Stomach (tissue), 9 donors: ENCODE results near the gene FBXL7. TPM values are rescaled to one million over a fixed set of nuclear protein-coding genes. Genes with fewer than 3 reads are reported as not detected.

Source experiments
- DNase-seq, 2 donors: peaks; one replicate each; pipeline versions ENCODE4 v3.0.0 to v3.0.0-alpha.2; 2013 to 2019
- H3K27ac ChIP-seq, 5 donors: fragments of 200-600 bp in 4 of 5; sonication (generic) in 4 of 5; one replicate each; pipeline ENCODE4 v1.5.1; 2013 to 2019; ENCODE audit warnings: mild to moderate bottlenecking in 1 of 5, moderate library complexity in 1 of 5
- H3K27me3 ChIP-seq, 3 donors: fragments of 200-600 bp; sonication (generic); one replicate each; pipeline ENCODE4 v1.5.1; 2017 to 2019; ENCODE audit warnings: mixed run types in 1 of 3
- H3K36me3 ChIP-seq, 4 donors: fragments of 200-600 bp; sonication (generic); 1 replicate in 3 of 4; 2 replicates in 1 of 4; pipeline ENCODE4 v1.5.1; 2016 to 2019
- H3K4me1 ChIP-seq, 4 donors: fragments of 200-600 bp; sonication (generic); one replicate each; pipeline ENCODE4 v1.5.1; 2016 to 2019
- H3K4me3 ChIP-seq, 4 donors: fragments of 200-600 bp; sonication (generic) in 3 of 4; one replicate each; pipeline ENCODE4 v1.5.1; 2016 to 2019; ENCODE audit warnings: mild to moderate bottlenecking in 1 of 4
- H3K9me3 ChIP-seq, 4 donors: fragments of 200-600 bp; sonication (generic); one replicate each; pipeline ENCODE4 v1.5.1; 2016 to 2019
- EP300 ChIP-seq: sonication (generic); formaldehyde crosslinking; IDR thresholded peaks from one replicate; pipeline ENCODE4 v1.6.1; 2017; ENCODE audit warnings: antibody characterized with exemption
- POLR2A ChIP-seq, 4 donors: fragments of 450-650 bp; IDR thresholded peaks; one replicate each; pipeline ENCODE4 v1.6.1; 2016; ENCODE audit warnings: antibody characterized with exemption in 4 of 4, control low read depth in 2 of 4, mild to moderate bottlenecking in 1 of 4, moderate library complexity in 1 of 4
- POLR2AphosphoS5 ChIP-seq, 3 donors: sonication (generic); formaldehyde crosslinking; IDR thresholded peaks; one replicate each; pipeline ENCODE4 v1.6.1; 2016; ENCODE audit warnings: antibody characterized with exemption in 3 of 3
- WGBS, 5 donors: extraction: QIAGEN DNeasy Blood & Tissue Kit in 3 of 5; methylation state at CpG; one replicate each; pipeline versions ENCODE4 v1.1.5 to v1.1.7; 2013 to 2018; 5-methylcytosine and 5-hydroxymethylcytosine counted together
- intact Hi-C: fragments of 100-400 bp; cut with DNase I; formaldehyde crosslinking; loops from one replicate; pipeline ENCODE4 v1.15.1; 2023; ENCODE audit warnings: low total_unique reads
- polyA plus RNA-seq, 3 donors: library from polyadenylated mRNA; stranded (reverse); fragments of 200-250 nt; gene quantifications; one replicate each; pipeline ENCODE4 v1.2.3, GENCODE V29; 2013
- total RNA-seq, 5 donors: library from RNA; depleted of rRNA; stranded (reverse); fragments of >200 nt; gene quantifications; one replicate each; pipeline versions ENCODE4 v1.1.0 to v1.2.3, GENCODE V29; 2014 to 2016
- TF ChIP-seq, protein P1 (sequence below), 7 experiments: fragments of 450-650 bp in 4 of 7; fragments of 200-600 bp in 3 of 7; sonication (generic) in 3 of 7; IDR thresholded peaks; one replicate each; pipeline ENCODE4 v1.5.1; 2016 to 2019; ENCODE audit warnings: antibody characterized with exemption in 7 of 7, control low read depth in 2 of 7, mild to moderate bottlenecking in 1 of 7
- donor health status: healthy with polysubstance abuse.
- donor health status: Bipolar disorder and iron deficiency.
- donor health status: healthy.

FBXL7 gene
- total and polyA plus RNA-seq, 8 donors = 3.6 to 17.1 (median 6.8) TPM

- peak overlapping the region in 2 of 5 donors; percentile 7 to 40 for H3K27ac ChIP-seq
- no peak for TF ChIP-seq POLR2A (IDR thresholded peaks at IDR 0.05)
- no peak for TF ChIP-seq POLR2AphosphoS5 (IDR thresholded peaks at IDR 0.05)
- TF ChIP-seq EP300 = no peak
- TF ChIP-seq, protein P1, sequence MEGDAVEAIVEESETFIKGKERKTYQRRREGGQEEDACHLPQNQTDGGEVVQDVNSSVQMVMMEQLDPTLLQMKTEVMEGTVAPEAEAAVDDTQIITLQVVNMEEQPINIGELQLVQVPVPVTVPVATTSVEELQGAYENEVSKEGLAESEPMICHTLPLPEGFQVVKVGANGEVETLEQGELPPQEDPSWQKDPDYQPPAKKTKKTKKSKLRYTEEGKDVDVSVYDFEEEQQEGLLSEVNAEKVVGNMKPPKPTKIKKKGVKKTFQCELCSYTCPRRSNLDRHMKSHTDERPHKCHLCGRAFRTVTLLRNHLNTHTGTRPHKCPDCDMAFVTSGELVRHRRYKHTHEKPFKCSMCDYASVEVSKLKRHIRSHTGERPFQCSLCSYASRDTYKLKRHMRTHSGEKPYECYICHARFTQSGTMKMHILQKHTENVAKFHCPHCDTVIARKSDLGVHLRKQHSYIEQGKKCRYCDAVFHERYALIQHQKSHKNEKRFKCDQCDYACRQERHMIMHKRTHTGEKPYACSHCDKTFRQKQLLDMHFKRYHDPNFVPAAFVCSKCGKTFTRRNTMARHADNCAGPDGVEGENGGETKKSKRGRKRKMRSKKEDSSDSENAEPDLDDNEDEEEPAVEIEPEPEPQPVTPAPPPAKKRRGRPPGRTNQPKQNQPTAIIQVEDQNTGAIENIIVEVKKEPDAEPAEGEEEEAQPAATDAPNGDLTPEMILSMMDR (IDR thresholded peaks at IDR 0.05) = no peak
- no peaks in the 10 kb centered on the region for H3K36me3 ChIP-seq
- no peak overlapping the region for H3K4me3 ChIP-seq
- DNase-seq = peak in 1 of 2 donors; percentile 23
- 46 to 62% (median 54%) methylated on average over 2 of the region's 2 CpGs for WGBS, 5 donors
- H3K9me3 ChIP-seq = no peaks in the 10 kb centered on the region
- H3K4me1 ChIP-seq = peaks cover 0 to 16% (median 7%) of the 10 kb centered on the region in 4 donors
- intact Hi-C loops = no loop called here
- no peaks in the 10 kb centered on the region for H3K27me3 ChIP-seq
Measured at GRCh38 chr5:15694696-15695214, 194.8 kb downstream of the FBXL7 start.

- peak overlapping the region in 3 of 5 donors; percentile 7 to 40 (median 21) for H3K27ac ChIP-seq
- DNase-seq = peak in 1 of 2 donors; percentile 36
- peaks cover 0 to 16% (median 7%) of the 10 kb centered on the region in 4 donors for H3K4me1 ChIP-seq
- 25 to 49% (median 39%) methylated on average over 4 of the region's 4 CpGs for WGBS, 5 donors
- no peaks in the 10 kb centered on the region for H3K36me3 ChIP-seq
- H3K9me3 ChIP-seq = no peaks in the 10 kb centered on the region
- TF ChIP-seq POLR2AphosphoS5 (IDR thresholded peaks at IDR 0.05) (no peak), EP300 (no peak), POLR2A (IDR thresholded peaks at IDR 0.05) (no peak)
- TF ChIP-seq, protein P1 (IDR thresholded peaks at IDR 0.05) = no peak
- H3K27me3 ChIP-seq = no peaks in the 10 kb centered on the region
- intact Hi-C loops = no loop called here
- no peak overlapping the region for H3K4me3 ChIP-seq
Measured at GRCh38 chr5:15695215-15695731, 195.3 kb downstream of the FBXL7 start.

GRCh38 chr5:15700373-15700772 is 200.4 kb downstream of the FBXL7 start:
- H3K27ac ChIP-seq = no peak overlapping the region
- no peaks in the 10 kb centered on the region for H3K9me3 ChIP-seq
- H3K27me3 ChIP-seq = no peaks in the 10 kb centered on the region
- TF ChIP-seq EP300 = no peak
- TF ChIP-seq, protein P1 (IDR thresholded peaks at IDR 0.05) = no peak
- 81 to 93% (median 90%) methylated on average over 2 of the region's 2 CpGs for WGBS, 5 donors
- intact Hi-C loops = no loop called here
- no peaks in the 10 kb centered on the region for H3K36me3 ChIP-seq
- H3K4me3 ChIP-seq = no peak overlapping the region
- DNase-seq = no peak
- H3K4me1 ChIP-seq = peaks cover 0 to 2% (median 0%) of the 10 kb centered on the region in 4 donors

DNA sequence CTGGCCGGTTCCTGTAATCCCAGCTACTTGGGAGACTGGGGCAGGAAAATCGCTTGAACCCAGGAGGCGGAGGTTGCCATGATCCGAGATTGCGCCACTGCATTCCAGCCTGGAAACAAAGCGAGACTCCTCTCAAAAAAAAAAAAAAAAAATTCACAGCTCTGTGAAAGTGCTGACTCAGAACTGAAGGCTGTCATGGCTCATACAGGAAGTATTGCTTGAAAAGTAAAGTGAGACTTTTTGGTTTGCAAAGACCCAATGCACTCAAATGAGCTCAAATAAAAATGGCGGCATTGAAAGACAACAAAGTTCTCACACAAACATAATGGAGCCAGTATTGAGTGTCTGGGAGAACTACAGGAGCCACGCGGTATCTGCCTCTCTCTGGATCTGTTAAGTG is 202.1 kb downstream of the FBXL7 start:
- Histone ChIP-seq H3K4me1 (no peaks in the 10 kb centered on the region), H3K27me3 (no peaks in the 10 kb centered on the region), H3K9me3 (no peaks in the 10 kb centered on the region), H3K4me3 (no peak overlapping the region), H3K27ac (no peak overlapping the region), H3K36me3 (no peaks in the 10 kb centered on the region)
- DNase-seq = no peak
- WGBS, 5 donors = 90 to 98% (median 95%) methylated on average over 9 of the region's 9 CpGs
- TF ChIP-seq EP300 = no peak
- TF ChIP-seq, protein P1 (IDR thresholded peaks at IDR 0.05) = no peak
- no peak for TF ChIP-seq POLR2A (IDR thresholded peaks at IDR 0.05)
- no peak for TF ChIP-seq POLR2AphosphoS5 (IDR thresholded peaks at IDR 0.05)
- intact Hi-C loops = no loop called here
